ENCODE data around the gene LIPA.

DNA sequence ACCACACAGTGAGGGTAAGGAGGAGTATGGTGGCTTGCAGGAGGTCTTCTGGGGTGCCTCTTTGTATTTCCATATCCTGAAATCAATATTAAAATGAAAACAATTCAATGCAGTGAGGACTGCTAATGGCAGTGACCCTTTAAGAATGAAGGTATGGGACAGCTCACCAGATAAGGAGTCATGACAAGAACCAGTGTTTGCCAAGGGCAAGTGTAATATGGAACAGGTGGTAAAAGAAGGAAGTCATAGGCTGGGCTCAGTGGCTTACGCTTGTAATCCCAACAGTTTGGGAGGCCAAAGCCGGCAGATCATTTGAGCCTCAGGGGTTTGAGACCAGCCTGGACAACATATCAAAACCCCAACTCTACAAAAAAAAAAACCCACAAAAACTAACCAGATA lies 20.0 kb upstream of the LIPA start:
- TF ChIP-seq, protein P1, sequence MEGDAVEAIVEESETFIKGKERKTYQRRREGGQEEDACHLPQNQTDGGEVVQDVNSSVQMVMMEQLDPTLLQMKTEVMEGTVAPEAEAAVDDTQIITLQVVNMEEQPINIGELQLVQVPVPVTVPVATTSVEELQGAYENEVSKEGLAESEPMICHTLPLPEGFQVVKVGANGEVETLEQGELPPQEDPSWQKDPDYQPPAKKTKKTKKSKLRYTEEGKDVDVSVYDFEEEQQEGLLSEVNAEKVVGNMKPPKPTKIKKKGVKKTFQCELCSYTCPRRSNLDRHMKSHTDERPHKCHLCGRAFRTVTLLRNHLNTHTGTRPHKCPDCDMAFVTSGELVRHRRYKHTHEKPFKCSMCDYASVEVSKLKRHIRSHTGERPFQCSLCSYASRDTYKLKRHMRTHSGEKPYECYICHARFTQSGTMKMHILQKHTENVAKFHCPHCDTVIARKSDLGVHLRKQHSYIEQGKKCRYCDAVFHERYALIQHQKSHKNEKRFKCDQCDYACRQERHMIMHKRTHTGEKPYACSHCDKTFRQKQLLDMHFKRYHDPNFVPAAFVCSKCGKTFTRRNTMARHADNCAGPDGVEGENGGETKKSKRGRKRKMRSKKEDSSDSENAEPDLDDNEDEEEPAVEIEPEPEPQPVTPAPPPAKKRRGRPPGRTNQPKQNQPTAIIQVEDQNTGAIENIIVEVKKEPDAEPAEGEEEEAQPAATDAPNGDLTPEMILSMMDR (conservative IDR thresholded peaks at IDR 0.05), result no peak
- no peak for TF ChIP-seq EZH2 (IDR thresholded peaks at IDR 0.05; ENCODE audit: low read depth)
